Stimulated activated CD8-positive, alpha-beta memory T cell treated with anti-CD3 and anti-CD28 coated beads, Interleukin-4, amount 100 ng/mL, for 48 hours (primary cell): Measurements from ENCODE around the gene SCML1.

Source experiments
- DNase-seq: peaks from one replicate; pipeline ENCODE4 v3.0.0-alpha.2; 2020

SCML1 gene

DNA sequence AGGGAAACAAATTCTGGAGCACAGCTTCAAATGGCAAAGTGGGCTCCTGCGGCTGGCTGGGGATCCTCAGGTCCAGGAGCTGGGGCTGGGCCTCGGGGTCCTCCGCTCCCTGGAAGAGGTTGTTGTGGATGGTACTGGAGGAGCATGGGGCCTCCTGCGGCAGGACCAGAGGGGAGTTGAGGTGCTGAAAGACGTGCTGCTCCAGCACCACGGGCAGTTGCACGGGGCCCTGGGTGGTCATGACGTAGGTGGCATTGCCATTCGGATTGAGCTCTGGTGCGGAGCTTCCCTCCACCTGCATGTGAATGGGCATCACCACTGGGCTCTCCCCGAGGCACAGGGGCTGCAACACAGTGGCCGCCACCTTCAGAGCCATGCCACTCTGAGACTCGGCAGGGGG is 64.1 kb downstream of the SCML1 start:
- DNase-seq: no peak

DNA sequence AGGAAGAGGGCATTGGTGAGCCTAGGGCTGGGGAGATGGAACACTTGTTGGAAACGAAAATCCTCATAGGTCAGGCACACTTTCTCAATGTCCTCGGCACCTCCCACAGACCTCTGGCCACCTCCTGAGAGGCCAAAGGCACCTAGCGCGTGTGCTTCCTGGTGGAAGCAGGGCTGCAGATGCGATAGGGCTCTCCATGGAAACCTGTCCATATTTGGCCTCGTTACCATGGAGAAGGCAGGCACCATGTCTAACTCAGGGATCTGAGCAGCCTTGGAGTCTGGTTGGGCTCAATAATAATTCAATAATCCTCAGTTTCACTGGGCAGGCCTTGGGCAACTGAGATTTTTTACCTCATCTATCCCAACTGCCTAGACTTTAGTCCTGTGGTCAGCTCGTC is 65.5 kb downstream of the SCML1 start:
- DNase-seq: no peak

- no peak for DNase-seq
Measured at GRCh38 chrX:17803449-17803848, 66.2 kb downstream of the SCML1 start.
